ENCODE data around the gene ZDHHC17.
"Not testable (repeated sequence)": the region's sequence is repeated elsewhere in the genome, so short reads cannot be mapped to it uniquely, and the experiment has no call there.

Gene ZDHHC17

DNA sequence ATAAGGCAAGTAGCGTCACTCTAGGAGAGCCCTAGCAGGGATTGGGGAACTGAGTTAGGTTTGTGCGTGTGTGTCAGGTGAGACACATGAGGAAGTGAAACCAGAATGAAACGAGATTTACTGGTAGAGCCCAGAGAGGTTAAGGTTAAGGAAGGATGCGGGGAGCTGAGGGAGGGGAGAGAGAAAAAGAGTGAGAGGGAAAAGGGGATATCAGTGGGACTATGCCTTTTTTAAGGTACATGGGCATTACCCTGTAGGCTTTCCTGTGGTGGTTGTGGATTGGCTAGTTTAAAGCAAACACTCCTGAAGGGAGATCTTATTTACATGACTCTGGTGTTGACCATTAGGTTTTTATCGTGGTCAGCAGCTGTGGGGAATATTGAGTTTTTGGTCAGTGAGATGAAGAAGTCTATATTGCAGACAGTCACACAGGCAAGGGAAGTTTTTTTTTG is 13.9 kb downstream of the ZDHHC17 start:
- no peak for DNase-seq

DNA sequence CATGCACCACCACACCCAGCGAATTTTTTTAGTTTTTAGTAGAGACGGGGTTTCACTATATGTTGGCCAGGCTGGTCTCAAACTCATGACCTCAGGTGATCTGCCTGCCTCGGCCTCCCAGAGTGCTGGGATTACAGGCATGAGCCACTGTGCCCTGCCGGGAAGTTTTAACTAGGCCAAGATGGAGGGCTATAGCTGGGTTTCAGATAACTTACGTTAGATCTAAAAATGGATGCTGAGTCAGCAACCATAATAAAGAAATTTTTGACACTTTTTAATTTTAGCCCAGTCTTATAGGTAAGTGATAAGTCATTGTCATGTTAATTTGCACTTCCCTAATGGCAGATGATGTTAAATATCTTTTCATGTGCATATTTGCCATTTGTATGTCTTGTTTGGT is 14.4 kb downstream of the ZDHHC17 start:
- no peak for DNase-seq

DNA sequence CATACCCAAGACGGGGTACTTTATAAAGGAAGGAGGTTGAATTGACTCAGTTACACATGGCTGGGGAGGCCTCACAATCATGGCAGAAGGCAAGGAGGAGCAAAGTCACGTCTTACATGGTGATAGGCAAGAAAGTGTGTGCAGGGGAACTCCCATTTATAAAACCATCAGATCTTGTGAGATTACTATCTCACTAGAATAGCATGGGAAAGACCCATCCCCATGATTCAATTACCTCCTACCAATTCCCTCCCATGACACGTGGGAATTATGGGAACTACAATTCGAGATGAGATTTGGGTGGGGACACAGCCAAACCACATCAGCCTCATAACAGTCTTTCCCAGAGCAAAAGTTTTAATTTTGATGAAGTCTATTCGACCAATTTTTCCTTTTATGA is 15.4 kb downstream of the ZDHHC17 start:
- not testable (repeated sequence) for DNase-seq

DNA sequence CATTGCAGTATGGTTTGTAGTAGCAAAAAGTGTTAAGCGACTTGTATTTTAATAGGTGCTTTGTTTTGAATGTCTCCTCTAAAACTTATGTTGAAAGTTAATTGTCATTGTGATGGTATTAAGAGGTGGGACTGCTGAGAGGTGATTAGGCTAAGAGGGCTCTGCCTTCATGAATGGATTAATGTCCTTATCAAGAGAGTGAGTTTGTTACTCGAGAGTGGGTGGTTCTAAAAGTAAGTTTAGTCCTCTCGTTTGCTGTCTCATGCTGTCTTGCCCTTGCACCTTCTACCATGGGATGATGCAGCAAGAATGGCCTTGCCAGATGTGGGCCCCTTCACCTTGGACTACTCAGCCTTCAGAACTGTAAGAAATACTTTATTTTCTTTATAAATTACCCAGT is 17.4 kb downstream of the ZDHHC17 start:
- DNase-seq, result peak; percentile 47

DNA sequence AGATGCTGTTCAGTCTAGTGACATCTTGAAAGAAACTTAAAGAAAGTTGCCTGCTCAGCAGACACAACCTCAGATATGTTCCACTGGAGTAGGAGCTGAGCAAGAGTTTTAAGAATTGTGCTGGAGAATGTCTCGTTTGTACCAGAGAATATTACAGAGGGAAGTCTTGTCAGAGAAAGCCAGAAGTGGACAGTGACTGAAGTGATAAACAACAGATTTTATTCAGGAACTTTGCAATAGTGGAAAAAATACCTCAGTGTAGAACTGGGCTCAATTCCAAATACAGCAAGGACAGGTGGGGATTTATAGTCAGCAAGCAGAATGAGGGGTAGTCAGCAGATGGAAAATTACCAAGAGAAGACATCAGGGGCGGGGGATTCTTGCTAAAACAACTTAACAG is 18.6 kb downstream of the ZDHHC17 start:
- DNase-seq, result no peak

DNA sequence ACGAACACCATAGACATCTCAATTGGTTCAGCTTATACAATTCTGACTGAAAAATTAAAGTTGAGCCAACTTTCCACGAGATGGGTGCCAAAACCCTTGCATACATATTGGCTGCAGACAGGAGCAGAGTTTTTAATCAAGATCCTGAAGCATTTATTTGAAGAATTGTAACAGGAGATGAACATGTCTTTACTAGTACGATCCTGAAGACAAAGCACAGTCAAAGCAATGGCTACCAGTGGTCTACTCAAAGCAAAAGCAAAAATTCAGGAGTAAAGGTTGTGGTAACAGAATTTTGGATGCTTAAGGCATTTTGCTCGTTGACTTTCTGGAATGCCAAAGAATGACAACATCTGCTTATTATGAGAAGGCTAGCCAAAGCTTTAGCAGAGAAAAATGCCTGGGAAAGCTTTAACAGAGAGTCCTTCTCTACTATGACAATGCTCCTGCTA is 20.7 kb downstream of the ZDHHC17 start:
- no peak for DNase-seq

DNA sequence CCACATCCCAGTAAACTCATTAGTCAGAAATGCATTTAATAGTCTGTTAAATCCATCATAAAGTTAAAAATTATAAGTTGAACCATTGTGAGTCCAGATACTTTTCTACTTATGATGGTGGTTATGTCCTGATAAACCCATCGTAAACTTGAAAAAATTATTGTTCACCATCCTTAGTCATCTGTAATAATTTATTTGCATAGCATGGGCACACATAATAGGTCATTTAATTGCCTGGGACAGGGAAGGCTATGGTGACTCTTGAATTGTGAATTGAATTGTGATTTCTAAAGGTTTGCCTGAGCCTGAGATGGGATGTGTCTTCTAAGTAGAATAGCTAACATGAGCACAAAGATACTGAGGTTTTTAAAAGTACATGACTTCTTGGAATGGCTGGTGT is 21.5 kb downstream of the ZDHHC17 start:
- no peak for DNase-seq

DNA sequence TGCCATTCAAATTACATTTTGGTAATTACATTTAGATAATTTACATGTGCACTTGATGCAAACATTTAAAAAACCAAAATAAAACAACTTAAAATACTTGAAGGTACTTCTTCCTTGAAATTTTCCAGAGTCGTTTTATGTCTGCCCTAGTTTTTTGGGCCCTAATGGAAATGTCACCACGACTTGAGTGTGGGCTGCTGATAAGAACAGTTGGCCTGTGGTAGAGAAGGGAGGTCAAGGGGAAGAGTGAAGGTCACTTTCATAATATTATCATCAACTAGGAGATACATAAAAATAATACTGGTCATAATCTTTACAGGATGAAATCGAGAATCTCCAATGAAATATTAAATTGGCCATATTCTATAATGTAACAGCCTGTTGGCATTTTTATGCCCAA is 23.1 kb downstream of the ZDHHC17 start:
- peak; percentile 50 for DNase-seq

DNA sequence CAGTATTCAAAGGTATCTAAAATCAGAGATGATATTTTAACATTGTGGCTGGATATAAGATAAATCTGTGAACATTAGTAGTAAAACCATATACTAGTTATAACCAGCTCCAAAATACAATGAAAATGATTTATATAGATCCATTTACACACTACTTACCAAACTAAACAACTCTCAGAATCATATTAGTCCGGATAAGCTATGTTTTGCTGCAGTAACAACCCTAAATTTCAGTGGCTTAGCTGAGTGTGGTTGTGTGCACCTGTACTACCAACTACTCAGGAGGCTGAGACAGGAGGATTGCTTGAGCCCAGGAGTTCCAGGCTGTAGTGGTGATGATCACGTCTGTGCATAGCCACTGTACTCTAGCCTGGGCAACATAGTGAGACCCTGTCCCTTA is 23.8 kb downstream of the ZDHHC17 start:
- no peak for DNase-seq

DNA sequence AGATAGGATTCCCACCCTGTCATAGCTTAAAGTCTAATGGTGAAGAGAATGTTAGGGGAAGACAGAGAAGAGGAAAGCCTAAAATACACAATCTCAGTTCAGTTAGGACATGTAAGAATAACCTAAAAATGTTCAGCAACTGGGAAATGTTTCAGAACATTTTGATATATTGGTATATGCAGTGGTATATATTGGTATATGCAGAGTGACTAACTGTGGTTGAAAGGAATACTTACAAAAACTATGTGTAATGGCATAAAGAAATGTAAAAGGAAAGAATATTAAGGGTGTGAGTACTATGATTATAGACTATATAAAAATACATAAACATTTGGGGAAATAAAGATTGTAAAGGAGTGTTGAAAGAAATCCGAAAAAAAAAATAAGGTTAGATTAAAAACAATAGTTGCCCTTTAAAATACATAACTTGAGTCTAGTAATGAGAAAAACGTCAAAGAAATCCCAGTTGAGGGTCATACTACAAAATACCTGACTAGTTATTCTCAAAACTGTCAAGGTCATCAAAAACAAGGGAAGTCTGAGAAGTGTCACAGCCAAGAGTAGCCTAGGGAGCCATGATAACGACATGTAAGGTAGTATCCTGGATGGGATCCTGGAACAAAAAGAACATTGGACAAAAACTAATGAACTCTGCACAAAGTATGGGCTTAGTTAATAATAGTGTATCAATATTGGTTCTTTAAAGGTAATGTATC is 25.6 kb downstream of the ZDHHC17 start:
- DNase-seq, result no peak

DNA sequence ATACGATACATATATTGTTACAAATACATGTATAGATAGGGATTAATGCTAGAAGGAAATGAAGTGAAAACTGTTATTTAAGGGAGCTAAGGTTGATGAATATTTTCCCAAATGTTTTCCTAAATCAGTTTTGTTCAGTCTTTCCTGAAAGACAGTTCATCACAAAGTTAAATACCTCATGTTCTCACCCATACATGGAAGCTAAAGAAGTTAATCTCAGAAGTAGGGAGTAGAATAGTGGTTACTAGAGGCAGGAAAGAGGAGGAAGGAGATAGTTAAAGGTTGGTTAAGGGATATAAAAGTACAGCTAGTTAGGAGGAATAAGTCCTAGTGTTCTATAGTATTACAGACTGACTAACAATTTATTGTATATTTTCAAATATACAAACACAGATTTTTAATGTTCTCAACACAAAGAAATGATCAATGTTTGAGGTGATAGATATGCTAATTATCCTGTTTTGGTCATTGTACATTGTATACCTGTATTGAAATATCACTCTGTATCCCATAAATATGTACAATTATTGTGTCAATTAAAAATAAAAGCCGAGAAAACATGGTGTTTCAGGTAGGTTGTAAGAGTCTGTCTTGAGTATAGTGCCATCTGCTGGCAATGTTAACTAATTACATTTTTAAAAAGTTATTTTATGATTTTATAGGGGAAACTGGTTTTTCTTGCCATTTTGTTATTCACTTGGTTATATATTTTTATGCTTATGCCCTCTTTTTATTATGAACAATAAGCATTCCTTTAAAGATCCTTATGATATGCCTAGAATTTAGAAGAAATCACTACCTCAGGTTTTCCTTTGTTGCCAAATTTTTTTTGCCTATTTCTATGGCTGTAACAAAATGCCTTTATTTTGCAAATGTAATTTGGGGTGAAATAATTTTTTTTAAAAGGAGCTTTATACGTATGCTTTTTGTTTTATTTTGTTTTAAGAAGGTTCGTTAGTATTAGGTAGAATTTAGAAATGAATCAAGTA is 26.9 kb downstream of the ZDHHC17 start:
- peak; percentile 68 for DNase-seq

DNA sequence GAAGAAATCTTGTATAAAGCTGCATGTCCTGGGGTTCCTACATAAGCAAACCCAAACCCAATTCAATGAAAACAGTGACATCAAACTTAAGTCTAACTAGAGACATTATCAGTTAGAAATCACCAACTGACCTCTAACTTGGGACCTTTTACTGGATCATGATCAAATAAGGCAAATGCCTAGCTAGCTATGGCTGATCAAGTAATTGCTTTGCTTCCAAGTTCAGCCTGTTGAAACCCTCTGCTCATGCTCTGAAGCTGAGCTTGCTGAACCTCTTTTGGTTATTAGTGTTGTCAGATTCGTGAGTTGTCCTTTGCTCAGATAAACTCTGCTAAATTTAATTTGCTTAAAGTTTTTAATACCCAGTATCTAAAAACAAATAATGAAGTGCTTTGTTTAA is 28.9 kb downstream of the ZDHHC17 start:
- DNase-seq, result no peak

DNA sequence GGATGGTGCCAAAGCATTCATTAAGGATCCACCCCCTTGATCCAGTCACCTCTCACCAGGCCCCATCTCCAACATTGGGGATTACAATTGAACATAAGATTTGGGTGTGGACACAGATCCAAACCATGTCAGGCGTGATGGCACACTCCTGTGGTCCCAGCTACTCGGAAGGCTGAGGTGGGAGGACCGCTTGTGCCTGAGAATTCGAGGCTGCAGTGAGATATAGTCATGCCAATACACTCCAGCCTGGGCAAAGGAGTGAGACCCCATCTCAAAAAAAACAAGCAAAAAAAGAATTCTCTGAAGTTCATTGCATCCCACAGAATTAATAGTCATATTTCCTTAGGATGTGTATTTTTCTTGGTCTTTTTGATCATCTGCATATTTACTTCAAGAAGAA is 34.9 kb downstream of the ZDHHC17 start:
- DNase-seq, result no peak

DNA sequence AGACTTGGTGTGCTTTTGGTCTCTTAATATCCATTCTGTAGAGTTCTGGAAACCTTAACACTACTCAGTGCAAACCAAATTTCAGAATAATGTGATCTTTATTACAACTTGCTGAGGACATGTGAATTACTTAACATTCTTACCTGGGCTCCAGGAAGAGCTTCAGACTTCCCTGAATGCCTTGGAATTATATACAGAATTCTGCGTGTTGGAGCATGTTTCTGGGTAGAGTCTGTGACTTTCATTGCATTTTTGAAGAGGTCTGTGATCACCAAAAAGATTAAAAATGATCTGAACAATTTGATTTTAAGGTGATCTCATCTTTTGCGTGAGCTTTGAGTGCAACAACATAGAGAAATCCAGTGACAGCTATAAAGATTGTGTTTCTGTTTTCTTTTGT is 35.4 kb downstream of the ZDHHC17 start:
- DNase-seq, result no peak

DNA sequence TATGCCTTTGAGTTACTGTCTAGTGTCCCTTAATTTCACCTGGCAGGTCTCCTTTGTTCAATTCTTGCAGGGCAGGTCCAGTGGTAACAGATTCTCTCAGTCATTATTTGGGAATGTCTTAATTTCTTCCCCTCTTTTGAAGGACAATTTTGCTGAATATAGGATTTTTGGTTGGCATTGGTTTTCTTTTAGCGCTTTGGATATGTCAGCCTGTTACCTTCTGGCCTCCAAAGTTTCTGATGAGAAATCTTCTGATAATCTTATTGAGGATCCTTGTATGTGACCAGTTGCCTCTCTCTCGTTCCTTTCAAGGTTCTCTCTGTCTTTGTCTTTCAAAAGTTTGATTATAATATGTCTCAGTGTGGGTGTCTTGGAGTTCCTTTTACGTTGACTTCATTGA is 38.1 kb downstream of the ZDHHC17 start:
- no peak for DNase-seq

DNA sequence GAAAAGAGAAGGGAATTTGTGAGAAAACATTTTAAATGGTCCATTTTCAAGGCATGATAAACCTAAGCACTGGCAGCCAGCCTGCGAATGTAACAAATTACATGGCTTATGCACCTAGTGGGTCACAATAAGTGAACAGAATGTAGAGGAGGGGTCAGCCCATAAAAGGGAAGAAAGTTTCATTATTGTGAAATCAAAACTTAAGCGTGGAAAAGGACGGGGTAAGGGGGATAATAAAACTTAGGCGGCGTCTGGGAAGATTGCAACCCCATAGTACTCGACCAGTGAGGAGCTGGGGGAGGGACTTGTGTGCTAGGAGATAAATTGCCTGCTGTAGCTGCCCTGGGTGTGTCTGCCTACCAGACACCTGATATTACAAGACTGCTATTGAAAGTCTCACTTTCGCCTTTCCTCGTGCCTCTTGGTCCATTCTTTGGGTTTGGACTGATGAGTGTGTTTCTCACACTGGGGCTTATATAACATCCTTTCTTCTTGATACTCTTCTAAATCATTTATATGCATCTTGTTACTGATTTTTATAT is 40.6 kb downstream of the ZDHHC17 start:
- peak; percentile 8 for DNase-seq

DNA sequence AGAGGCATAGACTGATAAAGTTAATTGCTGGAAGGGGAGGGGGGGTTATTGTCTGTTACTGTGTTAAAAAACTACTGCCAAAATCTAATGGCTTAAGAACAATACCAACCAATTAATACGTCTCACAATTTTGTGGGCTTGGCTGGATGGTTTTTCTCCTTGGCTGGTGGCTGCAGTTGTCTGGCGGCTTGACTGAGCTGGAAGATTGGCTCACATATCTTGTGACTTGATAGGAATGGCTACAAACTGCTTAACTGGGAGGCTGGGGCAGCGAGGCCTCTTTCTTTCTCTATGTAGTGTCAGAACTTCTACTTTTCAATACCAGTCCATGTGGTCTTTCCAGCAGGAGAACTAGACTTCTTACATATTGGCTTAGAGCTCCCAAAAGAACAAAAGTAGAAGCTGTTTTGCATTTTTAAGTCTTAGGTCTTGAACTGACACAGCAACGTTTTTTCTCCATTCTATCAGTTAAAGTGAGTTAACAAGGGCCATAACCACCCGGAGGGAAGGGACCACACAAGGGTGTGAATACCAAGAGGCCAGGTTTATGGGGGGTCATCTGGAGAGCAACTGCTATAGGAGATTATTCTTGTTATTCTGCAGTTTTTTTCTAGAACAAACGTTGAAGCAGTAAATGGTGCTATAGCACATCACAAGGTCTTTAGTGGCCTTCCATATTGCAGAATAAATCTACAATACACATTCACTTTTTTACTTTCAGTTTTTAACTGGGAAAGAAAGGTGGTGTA is 46.9 kb downstream of the ZDHHC17 start:
- no peak for DNase-seq

DNA sequence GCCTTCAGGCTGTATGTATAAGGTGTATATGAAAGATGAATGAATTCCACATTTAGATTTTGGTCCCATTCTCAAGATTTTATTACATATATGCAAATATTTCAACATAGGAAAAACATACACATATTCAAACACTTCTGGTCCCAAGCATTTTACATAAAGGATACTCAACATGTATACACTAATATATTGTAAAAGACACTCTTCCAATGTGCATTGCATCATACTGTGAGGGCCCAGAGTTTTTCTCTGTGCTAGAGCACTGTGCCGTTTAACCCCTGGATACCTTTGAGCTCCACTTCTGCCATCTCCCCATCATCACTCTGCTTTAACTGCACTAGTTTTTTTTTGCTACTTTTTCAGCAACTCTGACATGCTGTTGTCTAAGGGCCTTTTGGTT is 48.1 kb downstream of the ZDHHC17 start:
- DNase-seq, result no peak

DNA sequence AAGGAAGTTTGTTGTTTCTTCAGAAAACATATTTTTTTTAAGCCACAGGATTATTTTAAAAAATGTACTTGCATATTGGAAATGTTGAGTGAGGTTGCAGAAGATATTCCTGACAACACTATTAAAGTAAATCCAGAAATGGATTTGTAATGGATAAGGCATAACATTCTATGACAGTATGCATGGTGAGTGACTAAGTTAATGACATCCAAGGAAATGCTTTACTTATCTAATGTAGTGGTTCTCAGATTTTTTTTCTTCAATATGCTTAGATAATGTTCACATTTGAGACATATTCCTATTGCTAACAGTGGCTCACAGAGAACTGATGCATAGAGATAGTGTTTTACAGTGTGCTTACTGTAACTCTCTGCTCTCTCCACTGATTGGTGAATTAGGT is 49.4 kb downstream of the ZDHHC17 start:
- DNase-seq, result no peak

DNA sequence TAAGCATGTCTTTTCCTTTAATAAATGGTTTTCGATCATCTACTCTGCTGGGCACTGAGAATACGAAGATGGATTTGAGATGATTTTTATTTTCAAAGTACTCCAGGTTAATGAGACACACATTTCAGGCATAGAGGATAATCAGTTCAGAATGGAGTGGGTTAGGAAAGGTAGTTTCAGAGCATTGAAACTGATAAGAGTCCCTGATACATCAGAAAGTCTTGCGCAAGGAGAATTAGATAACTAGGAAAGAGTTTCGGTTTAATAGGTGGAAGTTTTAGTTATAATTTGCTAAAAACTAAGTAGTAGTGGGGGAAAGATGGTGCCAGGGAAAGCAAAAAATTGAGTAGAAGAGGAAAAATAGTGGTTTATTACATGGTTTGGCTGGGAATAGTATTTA is 50.1 kb downstream of the ZDHHC17 start:
- DNase-seq, result no peak

DNA sequence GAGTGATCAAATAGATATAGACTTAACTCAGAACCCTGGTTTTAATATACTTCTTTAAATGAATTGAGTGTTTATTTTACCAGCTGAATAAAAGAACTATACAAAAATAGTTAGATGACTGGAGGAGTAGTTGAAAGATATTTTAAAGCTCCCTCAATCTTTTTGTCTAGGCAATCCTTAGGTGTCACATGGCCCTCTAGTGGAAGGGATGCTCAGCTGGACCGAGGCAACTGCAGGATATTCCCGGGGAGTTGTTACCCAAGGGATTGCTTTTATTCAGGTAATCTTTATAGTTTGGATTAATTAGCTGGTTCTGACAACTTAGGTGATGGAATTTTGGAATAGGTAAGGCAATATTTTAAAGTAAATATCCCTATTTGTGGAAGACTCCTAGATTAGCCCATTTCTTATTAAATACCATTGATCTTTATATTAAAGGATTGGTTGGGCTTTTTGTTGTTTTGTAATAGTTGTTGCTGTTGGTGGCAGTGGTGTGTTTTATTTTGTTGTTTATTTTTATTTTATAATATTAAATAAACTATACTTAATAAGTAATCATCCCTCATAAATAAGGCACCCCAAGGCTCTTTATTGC is 57.1 kb downstream of the ZDHHC17 start:
- peak; percentile 32 for DNase-seq

DNA sequence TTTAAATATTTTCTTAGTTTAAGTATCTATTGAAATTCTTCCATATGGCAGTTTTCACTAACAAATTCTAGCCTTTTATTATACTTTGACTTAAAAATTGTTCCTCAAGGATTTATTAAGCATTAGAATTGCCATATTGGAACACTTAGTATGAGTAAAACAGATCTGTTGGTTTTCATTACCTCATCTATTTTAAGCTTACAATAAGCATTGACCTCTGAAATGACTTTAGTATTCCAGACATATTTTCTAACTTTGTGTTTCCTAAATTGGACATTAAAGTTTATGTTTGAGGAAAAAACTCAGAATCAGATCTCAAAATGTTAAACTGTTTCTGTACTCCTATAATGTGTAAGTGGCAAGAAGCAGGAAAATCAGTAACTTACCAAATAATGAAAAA is 66.5 kb downstream of the ZDHHC17 start:
- no peak for DNase-seq

DNA sequence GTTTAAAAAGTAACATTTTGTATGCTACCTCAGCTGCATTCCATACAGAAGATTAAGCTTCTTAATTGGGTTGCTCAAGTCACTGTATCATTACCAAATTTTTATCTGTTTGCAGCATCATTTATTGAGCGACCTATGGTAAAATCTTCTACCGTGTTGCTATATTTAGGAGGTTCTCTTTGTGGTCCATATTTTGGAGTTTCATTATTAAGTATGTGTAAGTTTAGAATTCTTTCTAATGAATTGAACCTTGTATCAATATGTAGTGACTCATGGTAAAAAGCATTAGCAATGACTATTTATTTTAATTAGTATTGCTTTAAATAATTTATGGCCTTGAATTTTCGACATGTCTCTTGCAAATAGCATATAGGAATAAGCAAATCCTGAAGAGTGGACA is 72.7 kb downstream of the ZDHHC17 start:
- DNase-seq, result no peak

Data from hematopoietic multipotent progenitor cell treated with erythropoietin and hydrocortisone succinate and interleukin-3 and kit ligand, for 4 days (in vitro differentiated cells).